SIG-M5 treated with dmso at 0.1 percent for 504 hours (cell line): ENCODE measurements around the gene SAMD1.

Source experiments
- DNase-seq: peaks from one replicate; lab custom pipeline; 2025; ENCODE audit not compliant: unreplicated experiment; lab: John Stamatoyannopoulos, UW

The SAMD1 gene

DNA sequence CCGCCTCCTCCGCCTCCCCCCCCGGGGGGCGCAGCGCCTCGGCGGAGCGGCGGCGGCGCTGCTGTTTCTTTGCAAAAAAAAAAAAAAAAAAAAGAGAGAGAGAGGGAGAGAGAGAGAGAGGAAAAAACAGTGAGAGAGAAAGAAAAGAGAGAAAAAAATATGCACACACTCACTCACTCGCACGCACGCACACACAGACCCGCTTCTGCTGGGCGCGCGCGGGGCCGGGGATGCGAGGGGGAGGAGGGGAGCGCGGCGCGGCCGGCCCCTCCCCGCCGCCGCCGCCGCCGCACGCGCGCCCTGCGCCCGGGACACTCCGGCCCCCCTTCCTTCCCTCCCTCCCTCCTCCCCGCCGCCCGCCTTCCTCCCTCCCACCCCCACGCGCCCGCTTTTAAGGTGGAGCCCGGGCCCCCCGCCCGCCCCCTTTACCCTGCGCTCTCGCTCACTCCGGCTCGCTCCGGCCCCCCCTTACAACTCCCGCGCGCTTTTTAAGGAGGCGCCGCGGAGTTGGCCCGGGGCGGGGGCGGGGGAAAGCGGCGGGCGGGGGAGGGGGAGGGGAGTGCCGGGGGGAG lies at the start of gene SAMD1:
Gene SAMD1, minus strand, starts transcription at position 243 of the 572 bp plus-strand sequence.
- peak; percentile 82 for DNase-seq

DNA sequence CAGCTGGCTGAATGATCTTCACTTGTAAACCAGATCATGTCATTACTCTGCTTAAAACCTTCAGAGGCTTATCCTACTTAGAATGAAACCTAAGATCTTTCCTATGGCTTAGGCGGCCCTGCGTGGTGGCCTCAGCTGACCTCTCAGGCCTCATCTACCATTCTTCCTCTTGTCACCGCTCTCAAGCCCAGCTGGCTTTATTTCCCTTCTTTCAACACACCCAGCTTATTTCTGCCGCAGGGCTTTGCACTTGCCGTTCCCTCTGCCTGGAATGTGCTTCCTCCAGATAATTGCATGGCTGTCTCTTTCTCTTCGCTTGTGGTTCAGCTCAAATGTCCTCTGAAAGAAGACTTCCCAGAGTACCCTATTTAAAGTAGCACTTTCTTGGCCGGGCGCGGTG lies 49.4 kb upstream of the SAMD1 start:
- DNase-seq = no peak

DNA sequence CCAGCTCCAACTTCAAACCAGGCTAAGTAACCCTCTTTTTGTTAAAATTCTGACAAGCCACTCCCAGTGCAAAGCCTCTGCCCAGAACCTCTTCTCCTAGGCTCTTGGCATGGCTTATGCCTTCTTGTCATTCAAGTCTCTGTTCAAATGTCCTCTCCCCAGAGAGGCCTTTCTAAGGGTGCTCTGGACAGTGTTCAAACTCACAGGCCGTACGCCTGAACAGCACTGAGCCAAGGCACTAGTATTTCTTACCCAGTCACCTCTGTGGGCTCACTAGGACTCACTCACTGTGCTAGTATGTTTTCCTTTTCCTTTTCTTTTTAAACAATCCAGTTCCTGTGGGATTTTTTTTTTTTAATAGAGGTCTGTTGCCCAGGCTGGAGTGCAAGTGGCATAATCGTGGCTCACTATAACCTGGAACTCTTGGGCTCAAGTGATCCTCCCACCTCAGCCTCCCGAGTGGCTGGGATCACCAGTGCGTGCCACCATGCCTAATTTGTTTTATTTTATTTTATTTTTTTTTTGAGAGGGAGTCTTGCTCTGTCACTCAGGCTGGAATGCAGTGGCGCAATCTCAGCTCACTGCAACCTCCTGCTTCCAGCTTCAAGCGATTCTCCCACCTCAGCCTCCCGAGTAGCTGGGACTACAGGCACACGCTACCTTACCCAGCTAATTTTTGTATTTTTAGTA lies 48.2 kb upstream of the SAMD1 start:
- no peak for DNase-seq

DNA sequence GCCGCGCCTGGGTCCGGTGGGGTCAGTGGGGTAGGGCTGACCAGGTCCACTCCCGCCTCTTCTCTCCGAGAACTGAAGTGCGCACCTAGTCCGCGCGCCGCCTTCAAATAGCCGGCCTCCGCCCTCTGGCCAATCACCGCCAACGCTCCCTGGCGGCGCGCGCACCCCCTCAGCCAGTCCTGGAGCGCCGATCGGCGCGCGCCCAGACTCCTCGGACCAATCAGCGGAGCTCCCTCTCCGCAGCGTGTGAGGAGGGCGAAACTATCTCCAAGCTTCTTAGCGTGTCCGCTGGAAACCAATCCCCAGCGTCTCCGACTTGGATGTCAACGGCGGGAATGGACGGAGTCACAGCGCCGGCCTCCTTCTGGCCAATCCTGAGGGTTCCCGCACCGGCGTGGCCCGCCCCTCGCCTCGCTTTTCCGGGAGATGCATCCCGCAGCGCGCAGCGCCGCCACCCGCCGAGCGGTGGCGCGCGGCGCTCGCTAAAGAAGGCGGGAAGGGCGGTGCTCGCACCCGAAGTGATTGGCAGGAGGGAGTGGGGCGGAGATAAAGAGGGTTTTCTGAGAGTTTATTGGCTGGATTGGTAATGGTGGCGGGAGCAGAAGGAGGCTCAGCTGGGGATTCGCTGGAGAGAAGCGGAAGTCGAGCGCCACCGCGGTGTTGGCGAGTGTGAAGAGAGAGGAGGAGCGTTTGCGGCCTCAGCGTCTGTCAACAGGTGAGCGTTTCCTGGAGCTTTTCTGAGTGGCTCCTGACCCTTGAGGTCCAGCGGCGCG lies 46.1 kb upstream of the SAMD1 start, which contains the start of gene ASF1B:
Gene ASF1B, minus strand, starts transcription at position 81 of the 773 bp plus-strand sequence. CDS start 133 bp downstream, outside the sequence.
- peak; percentile 100 for DNase-seq

DNA sequence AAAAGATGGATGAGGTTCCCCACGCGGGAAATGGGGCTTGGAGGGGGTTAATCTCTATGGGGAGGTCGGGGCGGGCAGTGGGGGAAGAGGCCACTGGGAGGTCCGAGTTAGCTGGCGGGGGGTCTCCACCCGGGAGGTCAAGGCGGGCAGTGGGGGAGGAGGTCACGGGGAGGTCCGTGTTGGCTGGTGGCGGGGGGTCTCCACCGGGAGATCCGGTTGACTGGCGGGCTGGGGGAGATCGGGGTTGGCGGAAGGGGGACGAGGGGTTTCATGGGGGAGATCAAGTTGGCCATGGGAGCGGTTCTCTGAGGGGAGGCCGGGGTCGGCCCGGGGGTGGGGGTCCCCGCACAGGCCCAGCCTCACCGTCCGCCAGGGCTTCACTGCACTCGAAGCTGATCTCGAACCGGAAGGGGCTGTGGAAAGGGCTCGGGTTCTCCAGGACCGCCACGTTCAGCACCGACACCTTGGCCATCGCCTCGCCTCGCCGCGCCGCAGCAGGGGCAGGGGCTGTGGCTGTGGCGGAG lies 45.5 kb upstream of the SAMD1 start:
- DNase-seq = no peak

DNA sequence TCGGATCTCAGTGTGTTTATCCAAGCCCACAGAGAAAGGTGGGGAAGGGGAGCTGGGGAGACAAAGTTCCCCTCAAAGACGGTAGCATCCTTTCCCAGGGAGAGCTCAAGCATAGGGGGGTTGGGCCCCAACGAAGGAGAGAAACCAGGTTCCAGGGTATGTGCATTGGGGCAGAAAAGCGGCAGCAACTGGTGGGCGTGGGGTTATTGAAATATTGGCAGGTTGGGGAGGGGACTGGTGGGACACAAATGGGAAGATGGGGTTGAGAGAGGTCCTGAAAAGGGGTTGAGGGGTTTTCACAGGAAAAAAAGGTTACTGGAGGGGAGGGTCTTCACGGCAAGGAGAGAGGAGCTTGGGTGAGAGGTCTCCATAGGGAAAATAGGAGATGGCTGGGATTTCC lies 44.8 kb upstream of the SAMD1 start:
- DNase-seq = no peak

DNA sequence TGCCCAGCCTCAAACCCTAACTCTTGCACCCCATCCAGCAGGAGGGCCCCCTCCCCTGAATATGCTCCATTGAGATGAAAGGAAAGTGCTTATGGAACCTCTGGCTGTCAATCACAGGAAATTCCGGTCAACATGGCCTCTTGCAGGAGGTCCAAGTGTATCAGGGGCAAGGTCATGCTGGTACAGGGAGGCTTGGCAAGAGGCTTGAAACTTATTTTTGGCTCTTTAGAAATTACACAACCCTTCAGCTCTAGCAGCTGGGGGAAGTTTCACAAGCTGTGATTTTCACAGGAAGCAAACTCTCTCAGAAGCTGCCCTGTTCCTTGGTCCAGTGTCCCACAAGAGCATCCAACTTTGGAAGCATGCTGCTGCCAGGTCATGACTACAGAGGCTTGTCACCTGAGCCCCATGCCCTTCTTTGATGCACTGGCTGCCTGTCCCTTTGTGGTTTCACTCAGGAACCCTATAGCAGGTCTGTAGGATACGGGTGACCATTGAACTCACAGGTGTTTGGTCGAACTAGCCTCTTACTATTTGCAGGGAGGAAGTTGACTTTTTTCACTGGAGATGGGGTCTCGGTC lies 37.5 kb upstream of the SAMD1 start:
- peak; percentile 52 for DNase-seq

DNA sequence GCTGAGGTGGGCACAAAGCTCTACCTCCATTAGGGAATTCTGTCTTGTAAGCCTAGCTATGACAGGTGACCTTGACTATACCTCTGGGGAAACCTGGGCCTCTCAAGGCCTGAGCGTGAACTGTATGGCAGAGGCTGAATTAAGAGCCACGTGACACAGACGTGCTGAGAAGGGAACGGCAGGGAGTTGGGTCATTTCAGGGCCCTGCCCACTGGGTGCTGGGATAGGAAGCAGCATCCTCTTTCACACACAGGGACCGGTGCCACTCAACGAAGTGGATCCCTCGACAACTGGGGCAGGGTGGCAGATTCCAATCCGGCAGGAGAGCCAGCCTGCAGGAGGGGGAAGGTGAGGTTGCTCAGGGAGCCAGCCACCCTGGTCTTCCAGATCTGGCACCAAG lies 36.6 kb upstream of the SAMD1 start:
- no peak for DNase-seq

DNA sequence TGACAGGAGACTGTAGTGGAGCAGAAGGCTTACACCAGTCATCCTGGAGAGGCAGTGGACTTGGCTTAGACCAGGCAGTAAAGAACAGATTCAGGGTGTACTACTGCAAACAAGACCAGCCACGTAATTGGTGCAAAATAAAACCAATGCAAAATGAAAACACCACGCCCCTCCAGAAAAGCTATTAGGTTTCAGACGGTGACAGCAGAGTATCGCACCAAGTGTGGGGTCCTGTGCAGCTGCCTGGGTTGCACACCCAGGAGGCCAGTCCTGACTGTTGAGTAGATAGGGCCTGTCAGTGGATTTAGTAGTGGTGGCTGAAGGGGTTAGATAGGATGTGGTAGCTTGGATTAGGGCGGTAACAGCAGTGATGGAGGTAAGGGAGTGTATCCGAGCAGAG lies 32.4 kb upstream of the SAMD1 start:
- DNase-seq = no peak

DNA sequence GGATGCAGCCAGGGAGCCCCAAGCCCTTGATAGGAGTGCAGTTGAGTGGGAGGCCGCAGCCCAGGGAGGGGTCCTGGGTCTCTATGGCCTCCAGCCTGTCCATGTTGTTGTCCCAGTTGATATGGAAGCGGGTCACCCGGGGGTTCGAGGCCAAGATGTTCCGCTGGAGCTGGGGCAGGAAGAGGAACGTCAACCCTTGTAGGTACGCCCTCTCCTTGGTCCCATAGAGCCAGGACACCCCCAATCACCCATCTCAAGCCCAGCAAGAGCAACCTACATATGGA lies 29.9 kb upstream of the SAMD1 start:
- no peak for DNase-seq

DNA sequence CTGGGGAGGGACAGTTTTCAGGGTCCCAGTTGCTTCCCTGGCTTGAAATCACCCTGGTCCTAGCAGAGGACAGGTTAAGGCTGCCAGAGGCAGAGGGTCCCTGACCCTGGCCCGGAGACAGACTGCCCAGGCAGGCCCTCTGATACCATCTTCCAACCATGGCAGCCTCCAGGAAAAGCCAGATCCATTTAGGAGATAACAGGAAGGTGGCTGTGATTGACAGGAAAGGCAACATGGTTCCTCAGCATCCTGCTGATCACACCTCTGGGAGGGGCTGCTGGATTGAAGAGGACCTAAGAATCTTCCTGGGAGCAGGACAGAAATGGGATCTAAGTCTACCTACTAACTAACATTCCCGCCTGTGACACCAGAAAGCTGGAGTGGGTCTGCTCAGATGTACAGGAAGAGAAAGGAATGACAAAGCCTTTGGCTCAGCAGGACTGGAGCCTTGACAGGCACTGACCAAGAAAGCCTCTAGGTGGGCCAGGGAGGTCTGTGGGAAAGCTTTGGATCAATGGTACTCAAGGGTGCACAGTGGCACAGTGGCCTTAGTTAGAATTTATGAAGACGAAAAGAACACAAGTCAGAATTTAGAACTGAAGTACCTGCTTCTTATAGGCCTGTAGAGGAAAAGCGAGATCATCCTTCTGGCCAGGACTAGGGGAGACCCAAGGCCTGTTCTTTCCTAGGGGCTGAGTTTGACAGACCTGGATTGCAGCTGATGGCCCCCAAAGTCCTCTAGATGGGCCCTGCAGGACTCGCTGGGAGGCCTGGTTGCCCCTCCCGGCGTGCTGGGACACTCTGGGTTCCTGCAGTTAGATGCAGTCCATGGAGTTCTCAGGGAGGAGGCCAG lies 29.3 kb upstream of the SAMD1 start:
- no peak for DNase-seq

DNA sequence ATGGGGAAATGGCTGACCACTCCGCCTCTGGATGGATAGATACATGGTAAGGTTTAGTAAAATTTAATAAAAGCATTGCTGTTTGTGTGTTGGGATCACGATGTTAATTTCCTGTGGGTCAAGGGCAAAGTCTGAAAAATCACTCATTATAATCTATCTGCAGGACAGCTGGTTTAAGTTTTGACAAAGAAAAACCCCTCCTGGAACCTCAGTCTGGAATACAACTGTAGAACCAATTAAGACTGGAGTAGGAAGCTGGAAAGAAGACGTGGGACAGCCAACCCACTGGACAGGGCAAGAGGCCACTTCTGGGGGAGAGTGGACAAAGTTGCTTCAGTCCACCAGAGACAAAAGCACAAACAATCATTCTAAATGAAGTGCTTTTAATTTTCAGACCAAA lies 28.6 kb upstream of the SAMD1 start:
- no peak for DNase-seq

DNA sequence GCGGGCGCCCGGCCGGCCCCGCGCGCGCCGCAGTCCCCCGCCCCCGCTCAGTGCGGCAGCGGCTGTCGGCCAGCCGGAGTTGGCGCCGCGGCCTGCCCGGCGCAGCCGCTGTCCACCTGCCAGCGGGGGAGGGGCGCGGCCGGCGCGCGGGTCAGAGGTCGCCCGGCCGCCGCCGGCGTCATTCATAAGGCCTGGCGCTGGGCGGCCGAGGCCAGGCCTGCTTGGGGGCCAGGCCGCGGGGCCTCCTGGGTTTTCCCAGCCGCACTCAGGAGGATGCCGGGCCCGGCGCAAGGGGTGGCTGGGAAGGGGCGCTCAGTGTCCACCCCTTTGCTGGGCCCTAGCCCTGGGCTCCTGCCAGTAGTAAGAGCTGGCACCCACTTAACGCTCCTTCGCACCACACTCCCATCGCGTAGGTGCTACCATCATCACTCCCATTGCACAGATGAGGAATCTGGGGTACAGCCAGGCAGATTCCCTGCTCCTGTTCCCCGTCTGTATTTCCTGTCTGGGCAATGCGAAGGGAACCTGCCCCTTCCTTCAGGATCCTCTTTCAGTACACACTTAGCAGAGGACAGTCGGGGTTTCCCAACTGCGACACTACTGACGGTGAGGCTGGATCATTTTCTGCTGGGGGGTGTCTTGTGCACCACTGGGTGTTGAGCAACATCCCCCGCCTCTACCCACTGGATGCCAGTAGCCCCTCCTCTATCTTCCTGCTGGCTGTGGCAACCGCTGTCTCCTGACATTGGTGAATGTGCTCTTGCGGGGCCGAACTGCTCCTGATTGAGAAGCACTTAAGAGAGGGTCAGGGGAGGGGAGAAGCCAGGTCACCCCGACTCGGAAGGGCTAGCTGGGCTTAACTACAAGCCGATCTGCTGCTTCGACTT lies 27.9 kb upstream of the SAMD1 start:
- peak; percentile 96 for DNase-seq

DNA sequence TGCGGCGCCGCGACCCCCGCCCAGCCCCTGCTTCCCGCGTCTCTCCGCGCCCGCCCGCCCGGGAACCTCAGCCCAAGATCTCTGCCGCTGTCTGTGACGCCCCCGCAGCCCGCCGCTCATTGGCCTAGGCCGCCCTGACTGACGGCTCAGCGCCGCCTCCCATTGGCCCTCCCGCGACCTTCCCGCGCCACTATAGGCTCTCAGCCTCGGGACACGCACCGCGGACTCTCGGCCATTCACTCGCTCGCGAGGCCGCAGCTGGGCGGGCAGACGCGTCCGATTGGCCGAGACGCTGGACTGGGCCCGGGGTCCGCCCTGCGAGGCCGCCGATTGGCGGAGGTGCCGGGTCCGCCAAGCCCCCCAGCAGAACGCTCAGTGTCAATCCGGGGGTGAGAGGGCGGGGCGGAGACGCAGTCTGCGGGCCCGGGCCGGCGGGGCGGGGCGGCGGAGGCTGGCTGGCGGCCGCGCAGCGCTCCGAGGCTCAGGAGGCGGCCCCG lies 27.2 kb upstream of the SAMD1 start, which contains the start of gene PRKACA:
Gene PRKACA, minus strand, starts transcription at position 95 of the 497 bp plus-strand sequence. CDS start 215 bp downstream, outside the sequence.
- DNase-seq = peak; percentile 96

DNA sequence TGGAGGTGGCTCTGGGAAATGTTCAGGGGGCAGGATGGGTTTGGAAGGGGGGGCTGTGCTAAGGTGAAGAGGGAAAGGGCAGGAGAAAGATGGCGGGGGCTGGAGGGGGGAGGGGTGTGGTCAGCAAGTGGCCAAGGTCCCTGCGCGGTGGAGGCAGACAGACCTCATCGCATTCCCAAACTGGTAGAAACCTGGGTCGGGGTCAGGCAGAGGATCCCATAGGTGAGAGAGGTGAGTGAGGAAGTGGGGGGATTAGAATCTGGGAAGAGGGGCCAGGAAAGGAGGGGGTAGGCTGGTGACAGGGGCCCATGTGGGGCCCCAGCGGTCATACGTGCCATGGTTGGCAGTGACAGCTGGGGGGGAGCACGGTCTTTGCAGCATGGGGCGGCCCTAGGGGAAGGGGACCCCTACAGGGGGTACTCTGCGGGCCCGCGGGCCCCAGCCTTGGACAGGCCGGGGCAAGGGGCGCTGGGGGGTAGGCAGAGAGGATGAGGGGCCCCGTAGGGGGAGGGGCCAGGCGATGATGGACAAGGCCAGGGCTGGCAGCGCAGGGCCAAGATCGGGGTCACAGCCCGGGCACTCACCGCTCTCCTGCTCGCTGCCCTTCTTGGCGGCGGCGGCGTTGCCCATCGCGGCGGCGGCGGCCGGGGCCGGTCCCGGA lies 26.5 kb upstream of the SAMD1 start:
- DNase-seq = no peak

DNA sequence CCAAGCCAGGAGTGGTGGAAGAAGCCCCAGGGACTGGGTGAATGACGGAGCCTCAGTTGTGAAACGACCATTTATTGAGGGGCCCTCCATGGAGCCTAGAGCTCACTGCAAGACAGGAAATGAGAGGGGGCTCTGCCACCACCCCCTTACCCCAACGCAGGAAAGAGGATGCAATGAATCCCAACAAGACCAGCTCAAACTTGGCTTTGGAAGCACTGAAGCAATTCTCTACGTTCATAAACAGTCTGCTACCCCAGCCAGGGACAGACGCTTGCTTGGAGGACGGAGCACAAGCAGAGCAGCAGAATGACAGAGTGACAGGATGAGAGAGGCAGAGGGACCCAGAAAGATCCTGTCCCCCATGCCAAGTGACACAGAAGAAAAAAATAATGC lies 26.0 kb upstream of the SAMD1 start:
- DNase-seq = no peak

DNA sequence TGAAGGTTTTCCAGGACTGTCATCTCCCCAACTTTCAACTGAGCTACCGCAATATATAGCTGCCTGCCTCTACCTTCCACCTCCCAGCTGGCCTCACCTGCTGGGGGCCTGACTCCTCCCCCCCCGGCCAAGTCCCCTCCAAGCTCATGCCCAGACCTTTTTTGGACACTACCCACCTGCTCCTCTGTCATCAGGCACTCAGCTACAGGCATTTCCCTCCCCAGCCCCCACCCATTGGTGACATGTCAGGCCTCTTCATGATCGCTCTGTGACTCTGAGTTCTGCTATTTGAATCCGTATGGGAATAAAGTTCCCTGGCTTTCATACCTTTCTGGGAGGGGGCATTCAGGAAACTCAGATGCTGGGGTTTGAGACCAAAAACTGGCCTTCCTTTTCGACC lies 25.2 kb upstream of the SAMD1 start:
- DNase-seq = no peak

DNA sequence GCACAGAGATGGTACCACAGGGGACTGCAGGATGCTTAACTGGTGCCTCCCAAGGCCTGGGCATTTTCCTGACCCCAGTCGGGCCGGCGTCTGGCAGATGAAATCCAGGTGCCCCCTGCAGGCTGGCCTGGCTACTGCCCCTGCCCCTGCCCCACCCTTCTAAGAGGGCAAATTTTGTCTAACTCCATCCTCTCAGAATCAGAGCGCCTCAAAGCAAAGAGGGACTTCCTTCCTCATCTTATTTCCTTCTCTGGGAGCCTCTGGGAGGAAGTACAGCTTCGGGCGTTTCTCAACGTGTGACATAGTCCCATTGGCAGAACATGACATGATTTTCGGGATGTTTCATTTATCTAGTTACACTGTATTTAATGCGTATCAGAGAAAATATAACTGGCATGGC lies 24.3 kb upstream of the SAMD1 start:
- DNase-seq = peak; percentile 62

DNA sequence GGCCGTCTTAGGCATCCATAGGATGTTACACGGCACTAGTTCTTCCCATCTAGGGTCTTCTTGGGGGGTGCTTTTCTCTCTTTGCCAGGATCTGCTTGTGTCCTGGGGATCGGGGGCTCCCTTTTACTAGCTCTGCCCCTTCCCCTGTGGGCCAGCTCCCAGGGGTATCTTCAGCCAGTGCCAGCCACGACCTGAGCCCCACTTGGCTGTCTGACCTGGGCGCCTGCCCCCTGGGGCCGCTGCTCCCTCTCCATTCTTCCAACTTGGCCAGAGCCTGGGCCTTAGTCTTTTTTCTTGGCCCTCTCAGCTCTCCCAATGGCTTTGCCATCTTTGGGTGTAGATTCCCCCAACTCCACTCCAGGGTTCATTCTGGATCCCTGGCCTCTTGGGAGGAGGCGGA lies 23.9 kb upstream of the SAMD1 start:
- no peak for DNase-seq
